Measurements from ENCODE around the gene FSTL4. TPM values are rescaled to one million over a fixed set of nuclear protein-coding genes. Genes with fewer than 3 reads are reported as not detected.

FSTL4 gene
- total RNA-seq, 4 donors from 2014 or later, result 0.18 to 0.27 (median 0.20) TPM; not detected in 1

- in situ Hi-C loops (cut with MboI; ENCODE audit: low sequenced_read_pairs in 4 of 4), result no loop called here
- TF ChIP-seq POLR2A (IDR thresholded peaks at IDR 0.05) (no peak), CTCF (IDR thresholded peaks at IDR 0.05 in 4 of 5, conservative IDR thresholded peaks at IDR 0.05 in 1 of 5) (no peak)
- Histone ChIP-seq H3K4me1 (no peaks in the 10 kb centered on the region), H3K27ac (no peak overlapping the region), H3K9me3 (no peaks in the 10 kb centered on the region), H3K36me3 (no peaks in the 10 kb centered on the region), H3K4me3 (no peak overlapping the region), H3K27me3 (no peaks in the 10 kb centered on the region)
- DNase-seq (no peak), ATAC-seq (no peak)
- intact Hi-C loops (cut with DNase I; ENCODE audit: low total_unique reads), result no loop called here
Observed at GRCh38 chr5:133341915-133342710, 270.2 kb downstream of the FSTL4 start.

- Histone ChIP-seq H3K4me3 (no peak overlapping the region), H3K27ac (no peak overlapping the region), H3K4me1 (no peaks in the 10 kb centered on the region), H3K9me3 (no peaks in the 10 kb centered on the region), H3K36me3 (no peaks in the 10 kb centered on the region), H3K27me3 (no peaks in the 10 kb centered on the region)
- TF ChIP-seq POLR2A (IDR thresholded peaks at IDR 0.05), result no peak
- no peak for TF ChIP-seq CTCF (IDR thresholded peaks at IDR 0.05 in 4 of 5, conservative IDR thresholded peaks at IDR 0.05 in 1 of 5)
- intact Hi-C loops (cut with DNase I; ENCODE audit: low total_unique reads), result no loop called here
- no peak for ATAC-seq
- no peak for DNase-seq
- in situ Hi-C loops (cut with MboI; ENCODE audit: low sequenced_read_pairs in 4 of 4), result no loop called here
Observed at GRCh38 chr5:133341296-133341695, 271.0 kb downstream of the FSTL4 start.

GRCh38 chr5:133340822-133341221 is 271.5 kb downstream of the FSTL4 start:
- Histone ChIP-seq H3K36me3 (no peaks in the 10 kb centered on the region), H3K27me3 (no peaks in the 10 kb centered on the region), H3K9me3 (no peaks in the 10 kb centered on the region), H3K27ac (no peak overlapping the region), H3K4me3 (no peak overlapping the region), H3K4me1 (peaks cover 0 to 2% of the 10 kb centered on the region in 2 donors)
- DNase-seq (no peak), ATAC-seq (no peak)
- intact Hi-C loops (cut with DNase I; ENCODE audit: low total_unique reads), result no loop called here
- TF ChIP-seq POLR2A (IDR thresholded peaks at IDR 0.05), result no peak
- TF ChIP-seq CTCF (IDR thresholded peaks at IDR 0.05 in 4 of 5, conservative IDR thresholded peaks at IDR 0.05 in 1 of 5), result no peak
- in situ Hi-C loops (cut with MboI; ENCODE audit: low sequenced_read_pairs in 4 of 4), result no loop called here

GRCh38 chr5:133340002-133340755 is 272.2 kb downstream of the FSTL4 start:
- H3K4me3 ChIP-seq, result no peak overlapping the region
- no peak for ATAC-seq
- in situ Hi-C loops (cut with MboI; ENCODE audit: low sequenced_read_pairs in 4 of 4) (no loop called here), intact Hi-C loops (cut with DNase I; ENCODE audit: low total_unique reads) (no loop called here)
- H3K4me1 ChIP-seq, result peaks cover 0 to 6% of the 10 kb centered on the region in 2 donors
- H3K9me3 ChIP-seq, result no peaks in the 10 kb centered on the region
- no peak for TF ChIP-seq POLR2A (IDR thresholded peaks at IDR 0.05)
- no peak for TF ChIP-seq CTCF (IDR thresholded peaks at IDR 0.05 in 4 of 5, conservative IDR thresholded peaks at IDR 0.05 in 1 of 5)
- no peaks in the 10 kb centered on the region for H3K27me3 ChIP-seq
- no peak for DNase-seq
- no peak overlapping the region for H3K27ac ChIP-seq
- H3K36me3 ChIP-seq, result no peaks in the 10 kb centered on the region

Measured in gastrocnemius medialis (tissue), 4 donors.